ENCODE data around the gene RBX1.

The RBX1 gene

DNA sequence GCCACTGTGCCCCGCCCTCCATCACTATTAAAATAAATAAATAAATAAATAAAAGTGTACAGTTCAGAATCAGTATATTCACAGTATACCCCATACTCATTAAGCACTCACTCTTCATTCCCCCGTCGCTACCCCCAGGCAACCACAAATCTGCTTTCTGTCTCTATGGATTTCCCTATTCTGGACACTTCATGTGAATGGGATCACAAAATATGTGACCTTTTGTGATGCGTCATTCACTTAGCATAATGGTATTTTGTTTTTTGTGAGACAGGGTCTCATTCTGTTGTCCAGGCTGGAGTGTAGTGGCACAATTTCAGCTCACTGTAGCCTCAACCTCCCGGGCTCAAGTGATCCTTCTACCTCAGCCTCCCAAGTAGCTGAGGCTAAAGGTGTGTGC, 52.8 kb downstream of the RBX1 start:
- WGBS: 100% methylated on average over 4 of the region's 5 CpGs
- Histone ChIP-seq H2BK15ac (ENCODE audit: low read depth, poor library complexity, severe bottlenecking) (no peak overlapping the region), H3K4ac (ENCODE audit: low read depth in 1 of 2, low read length in 2 of 2) (no peak overlapping the region), H3K27ac (ENCODE audit: low read length, poor library complexity, severe bottlenecking) (no peak overlapping the region), H2BK12ac (ENCODE audit: low read length in 2 of 2) (no peak overlapping the region), H2AFZ (ENCODE audit: low read depth, low read length) (no peak overlapping the region), H3K4me2 (ENCODE audit: low read length, poor library complexity, severe bottlenecking) (no peak overlapping the region), H3K4me3 (ENCODE audit: insufficient read depth in 1 of 2, low read depth in 1 of 2, low read length in 2 of 2) (no peak overlapping the region), H3K9me3 (ENCODE audit: control insufficient read depth, low read length) (no peaks in the 10 kb centered on the region), H4K8ac (ENCODE audit: low read length) (no peak overlapping the region), H3K79me1 (replicated peaks; ENCODE audit: low read length, poor library complexity, severe bottlenecking) (no peaks in the 10 kb centered on the region), H2BK5ac (ENCODE audit: low read depth, low read length, poor library complexity, severe bottlenecking) (no peak overlapping the region), H4K91ac (ENCODE audit: low read length) (no peak overlapping the region), H3K36me3 (ENCODE audit: control insufficient read depth in 1 of 2, insufficient read depth in 2 of 2, low read depth in 1 of 2, low read length in 2 of 2) (no peaks in the 10 kb centered on the region), H3K27me3 (ENCODE audit: control insufficient read depth in 1 of 2, insufficient read depth in 1 of 2, low read length in 2 of 2) (no peaks in the 10 kb centered on the region), H3K4me1 (ENCODE audit: control insufficient read depth, insufficient read depth, low read depth, low read length) (peaks cover 3% of the 10 kb centered on the region), H3K9ac (ENCODE audit: low read length) (no peak overlapping the region), H2AK5ac (ENCODE audit: low read length, severe bottlenecking) (no peak overlapping the region), H3K14ac (ENCODE audit: low read length in 2 of 2) (no peak overlapping the region), H3K23ac (ENCODE audit: low read length in 2 of 2) (no peak overlapping the region), H3K18ac (ENCODE audit: low read depth in 1 of 2, low read length in 2 of 2) (no peak overlapping the region), H2BK120ac (ENCODE audit: low read depth, low read length) (no peak overlapping the region)
- DNase-seq: no peak

DNA sequence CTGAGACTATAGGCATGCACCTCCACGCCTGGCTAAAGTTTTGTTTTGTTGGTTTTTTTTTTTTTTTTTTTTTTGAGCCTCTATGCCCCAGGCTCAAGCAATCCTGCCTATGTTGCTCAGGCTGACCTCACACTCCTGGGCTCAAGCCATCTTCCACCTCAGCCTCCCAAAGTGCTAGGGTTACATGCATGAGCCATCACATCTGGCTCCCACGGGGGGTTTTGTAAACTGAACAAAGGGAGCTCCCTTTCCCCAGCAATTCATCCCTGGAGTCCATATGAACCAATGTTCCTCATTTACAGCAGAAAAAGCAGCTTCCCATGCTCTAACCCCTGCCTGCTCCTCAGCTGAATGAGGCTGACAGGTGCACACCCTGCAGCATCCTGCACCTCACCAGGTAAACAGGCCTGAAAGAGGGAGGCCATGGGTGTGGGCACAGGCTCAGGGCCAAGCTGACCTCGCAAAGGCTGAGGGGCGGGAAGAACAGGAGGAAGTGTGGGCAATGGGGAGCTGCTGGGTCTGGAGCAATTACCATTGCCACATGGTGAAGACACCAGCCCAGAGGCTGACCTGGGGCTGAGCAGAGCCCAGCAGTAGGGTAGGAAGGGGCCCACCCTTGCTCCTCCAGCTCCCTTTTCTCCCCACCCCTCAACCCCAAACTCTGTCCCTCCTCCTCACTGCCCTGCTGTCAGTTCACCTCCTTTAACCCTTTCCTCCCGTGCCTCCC, 58.2 kb downstream of the RBX1 start:
- peak overlapping the region in 1 of 2 experiments; percentile 41 for H3K4me3 ChIP-seq (ENCODE audit: insufficient read depth in 1 of 2, low read depth in 1 of 2, low read length in 2 of 2)
- H4K8ac ChIP-seq (ENCODE audit: low read length): no peak overlapping the region
- 53% methylated on average over 5 of the region's 5 CpGs for WGBS
- no peak overlapping the region for H2AFZ ChIP-seq (ENCODE audit: low read depth, low read length)
- H3K79me1 ChIP-seq (replicated peaks; ENCODE audit: low read length, poor library complexity, severe bottlenecking): no peaks in the 10 kb centered on the region
- no peak overlapping the region for H3K9ac ChIP-seq (ENCODE audit: low read length)
- no peak overlapping the region for H2BK15ac ChIP-seq (ENCODE audit: low read depth, poor library complexity, severe bottlenecking)
- H3K4me1 ChIP-seq (ENCODE audit: control insufficient read depth, insufficient read depth, low read depth, low read length): peaks cover 5% of the 10 kb centered on the region
- no peak for DNase-seq
- H4K91ac ChIP-seq (ENCODE audit: low read length): no peak overlapping the region
- no peak overlapping the region for H2BK12ac ChIP-seq (ENCODE audit: low read length in 2 of 2)
- no peak overlapping the region for H3K27ac ChIP-seq (ENCODE audit: low read length, poor library complexity, severe bottlenecking)
- H3K14ac ChIP-seq (ENCODE audit: low read length in 2 of 2): peak overlapping the region in 1 of 2 experiments; percentile 35
- H2AK5ac ChIP-seq (ENCODE audit: low read length, severe bottlenecking): no peak overlapping the region
- no peaks in the 10 kb centered on the region for H3K9me3 ChIP-seq (ENCODE audit: control insufficient read depth, low read length)
- H3K27me3 ChIP-seq (ENCODE audit: control insufficient read depth in 1 of 2, insufficient read depth in 1 of 2, low read length in 2 of 2): no peaks in the 10 kb centered on the region
- H3K36me3 ChIP-seq (ENCODE audit: control insufficient read depth in 1 of 2, insufficient read depth in 2 of 2, low read depth in 1 of 2, low read length in 2 of 2): no peaks in the 10 kb centered on the region
- no peak overlapping the region for H3K4me2 ChIP-seq (ENCODE audit: low read length, poor library complexity, severe bottlenecking)
- H3K4ac ChIP-seq (ENCODE audit: low read depth in 1 of 2, low read length in 2 of 2): no peak overlapping the region
- no peak overlapping the region for H2BK120ac ChIP-seq (ENCODE audit: low read depth, low read length)
- no peak overlapping the region for H3K18ac ChIP-seq (ENCODE audit: low read depth in 1 of 2, low read length in 2 of 2)
- peak overlapping the region in 1 of 2 experiments; percentile 14 for H3K23ac ChIP-seq (ENCODE audit: low read length in 2 of 2)
- H2BK5ac ChIP-seq (ENCODE audit: low read depth, low read length, poor library complexity, severe bottlenecking): no peak overlapping the region

DNA sequence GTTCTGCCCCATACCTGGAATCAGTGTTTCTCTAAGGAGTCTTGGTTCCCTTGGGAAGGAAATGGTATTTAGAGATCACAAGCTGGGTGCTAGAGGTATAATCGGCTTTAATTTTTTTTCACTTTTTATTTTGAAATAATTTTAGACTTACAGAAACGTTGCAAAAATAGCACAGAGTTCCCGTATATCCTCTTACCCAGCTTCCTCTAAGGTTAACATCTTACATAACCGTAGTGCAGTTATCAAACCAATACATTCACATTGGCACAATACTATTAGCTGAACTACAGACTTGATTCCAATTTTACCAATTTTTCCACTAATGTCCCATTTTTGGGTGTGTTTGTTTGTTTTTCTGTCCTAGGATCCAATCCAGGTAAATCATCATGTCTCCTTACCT, 63.8 kb downstream of the RBX1 start:
- no peak overlapping the region for H4K8ac ChIP-seq (ENCODE audit: low read length)
- no peak overlapping the region for H2AFZ ChIP-seq (ENCODE audit: low read depth, low read length)
- no peak for DNase-seq
- H3K4ac ChIP-seq (ENCODE audit: low read depth in 1 of 2, low read length in 2 of 2): no peak overlapping the region
- no peaks in the 10 kb centered on the region for H3K27me3 ChIP-seq (ENCODE audit: control insufficient read depth in 1 of 2, insufficient read depth in 1 of 2, low read length in 2 of 2)
- H2BK12ac ChIP-seq (ENCODE audit: low read length in 2 of 2): no peak overlapping the region
- H2BK5ac ChIP-seq (ENCODE audit: low read depth, low read length, poor library complexity, severe bottlenecking): no peak overlapping the region
- no peak overlapping the region for H3K18ac ChIP-seq (ENCODE audit: low read depth in 1 of 2, low read length in 2 of 2)
- no peak overlapping the region for H3K4me3 ChIP-seq (ENCODE audit: insufficient read depth in 1 of 2, low read depth in 1 of 2, low read length in 2 of 2)
- no peaks in the 10 kb centered on the region for H3K79me1 ChIP-seq (replicated peaks; ENCODE audit: low read length, poor library complexity, severe bottlenecking)
- no peak overlapping the region for H2BK120ac ChIP-seq (ENCODE audit: low read depth, low read length)
- H4K91ac ChIP-seq (ENCODE audit: low read length): no peak overlapping the region
- no peak overlapping the region for H2AK5ac ChIP-seq (ENCODE audit: low read length, severe bottlenecking)
- no peak overlapping the region for H3K9ac ChIP-seq (ENCODE audit: low read length)
- no peak overlapping the region for H3K23ac ChIP-seq (ENCODE audit: low read length in 2 of 2)
- H3K27ac ChIP-seq (ENCODE audit: low read length, poor library complexity, severe bottlenecking): no peak overlapping the region
- no peak overlapping the region for H3K14ac ChIP-seq (ENCODE audit: low read length in 2 of 2)
- no peak overlapping the region for H2BK15ac ChIP-seq (ENCODE audit: low read depth, poor library complexity, severe bottlenecking)
- 89% methylated on average over 4 of the region's 4 CpGs for WGBS
- H3K4me2 ChIP-seq (ENCODE audit: low read length, poor library complexity, severe bottlenecking): no peak overlapping the region
- H3K4me1 ChIP-seq (ENCODE audit: control insufficient read depth, insufficient read depth, low read depth, low read length): no peaks in the 10 kb centered on the region
- H3K36me3 ChIP-seq (ENCODE audit: control insufficient read depth in 1 of 2, insufficient read depth in 2 of 2, low read depth in 1 of 2, low read length in 2 of 2): no peaks in the 10 kb centered on the region
- no peaks in the 10 kb centered on the region for H3K9me3 ChIP-seq (ENCODE audit: control insufficient read depth, low read length)

- DNase-seq: peak; percentile 9
- 49% methylated on average over 19 of the region's 19 CpGs for WGBS
Observed at GRCh38 chr22:41021061-41021612, 70.0 kb downstream of the RBX1 start.

More at GRCh38 chr22:41021061-41021612, 70.0 kb downstream of the RBX1 start:
- H2AK5ac ChIP-seq (ENCODE audit: low read length, severe bottlenecking): peak overlapping the region; percentile 69
- H4K8ac ChIP-seq (ENCODE audit: low read length): peak overlapping the region; percentile 63
- no peaks in the 10 kb centered on the region for H3K27me3 ChIP-seq (ENCODE audit: control insufficient read depth in 1 of 2, insufficient read depth in 1 of 2, low read length in 2 of 2)
- no peak overlapping the region for H3K27ac ChIP-seq (ENCODE audit: low read length, poor library complexity, severe bottlenecking)
- H3K14ac ChIP-seq (ENCODE audit: low read length in 2 of 2): peak overlapping the region in 1 of 2 experiments; percentile 77
- peak overlapping the region; percentile 14 to 92 for H3K18ac ChIP-seq (ENCODE audit: low read depth in 1 of 2, low read length in 2 of 2)
- H3K4ac ChIP-seq (ENCODE audit: low read depth in 1 of 2, low read length in 2 of 2): peak overlapping the region; percentile 0 to 65
- peaks cover 5% of the 10 kb centered on the region for H3K79me1 ChIP-seq (replicated peaks; ENCODE audit: low read length, poor library complexity, severe bottlenecking)
- H3K36me3 ChIP-seq (ENCODE audit: control insufficient read depth in 1 of 2, insufficient read depth in 2 of 2, low read depth in 1 of 2, low read length in 2 of 2): no peaks in the 10 kb centered on the region
- H2BK15ac ChIP-seq (ENCODE audit: low read depth, poor library complexity, severe bottlenecking): peak overlapping the region; percentile 90
- H2BK12ac ChIP-seq (ENCODE audit: low read length in 2 of 2): peak overlapping the region; percentile 34 to 77
- peak overlapping the region; percentile 90 for H3K9ac ChIP-seq (ENCODE audit: low read length)
- peak overlapping the region; percentile 44 for H2BK5ac ChIP-seq (ENCODE audit: low read depth, low read length, poor library complexity, severe bottlenecking)
- peak overlapping the region; percentile 71 to 89 for H3K4me3 ChIP-seq (ENCODE audit: insufficient read depth in 1 of 2, low read depth in 1 of 2, low read length in 2 of 2)
- H2AFZ ChIP-seq (ENCODE audit: low read depth, low read length): peak overlapping the region; percentile 56
- no peaks in the 10 kb centered on the region for H3K9me3 ChIP-seq (ENCODE audit: control insufficient read depth, low read length)
- peaks cover 10% of the 10 kb centered on the region for H3K4me1 ChIP-seq (ENCODE audit: control insufficient read depth, insufficient read depth, low read depth, low read length)
- no peak overlapping the region for H3K23ac ChIP-seq (ENCODE audit: low read length in 2 of 2)
- H4K91ac ChIP-seq (ENCODE audit: low read length): peak overlapping the region; percentile 83
- H3K4me2 ChIP-seq (ENCODE audit: low read length, poor library complexity, severe bottlenecking): peak overlapping the region; percentile 93
- peak overlapping the region; percentile 99 for H2BK120ac ChIP-seq (ENCODE audit: low read depth, low read length)

All from mesenchymal stem cell (in vitro differentiated cells and primary cell).